OCI-LY7 (cell line): ENCODE data around the gene C2.
A peak's percentile ranks its signal among the peaks of the same experiment; 100 is the strongest.

Experiments used
- EZH2phosphoT487 ChIP-seq: fragments of 200-600 bp; sonication (generic); IDR thresholded peaks from 2 replicates; pipeline ENCODE4 v1.6.1; 2018; ENCODE audit warnings: low read depth, borderline replicate concordance, mild to moderate bottlenecking, mixed run types, antibody characterized with exemption, low read length, moderate library complexity, mixed read lengths
- TF ChIP-seq, protein P1 (sequence below): fragments of 200-600 bp; sonication (generic); conservative IDR thresholded peaks from 2 replicates; pipeline ENCODE4 v1.5.1; 2014; ENCODE audit warnings: mild to moderate bottlenecking, antibody characterized with exemption, low read length, moderate library complexity, mixed read lengths

DNA sequence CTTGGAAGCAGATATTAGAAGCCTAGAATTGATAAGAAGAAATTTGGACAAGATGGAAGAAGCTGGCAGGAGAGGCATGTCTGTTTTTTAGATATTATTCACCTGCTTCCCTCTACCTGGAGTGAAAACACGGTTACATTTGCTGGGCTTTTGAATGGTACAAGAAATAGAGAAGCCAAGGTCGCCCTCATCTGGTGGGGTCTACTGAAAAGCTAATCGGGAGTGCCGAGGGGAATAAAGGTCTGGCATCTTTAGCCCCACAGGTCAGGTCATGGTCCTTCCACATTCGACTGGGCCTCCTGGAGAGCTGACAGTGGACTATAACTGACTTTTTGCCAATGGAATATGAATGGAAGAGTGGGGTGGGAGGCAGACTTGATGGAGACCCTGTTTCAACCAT lies 4.6 kb upstream of the C2 start:
- TF ChIP-seq, protein P1, sequence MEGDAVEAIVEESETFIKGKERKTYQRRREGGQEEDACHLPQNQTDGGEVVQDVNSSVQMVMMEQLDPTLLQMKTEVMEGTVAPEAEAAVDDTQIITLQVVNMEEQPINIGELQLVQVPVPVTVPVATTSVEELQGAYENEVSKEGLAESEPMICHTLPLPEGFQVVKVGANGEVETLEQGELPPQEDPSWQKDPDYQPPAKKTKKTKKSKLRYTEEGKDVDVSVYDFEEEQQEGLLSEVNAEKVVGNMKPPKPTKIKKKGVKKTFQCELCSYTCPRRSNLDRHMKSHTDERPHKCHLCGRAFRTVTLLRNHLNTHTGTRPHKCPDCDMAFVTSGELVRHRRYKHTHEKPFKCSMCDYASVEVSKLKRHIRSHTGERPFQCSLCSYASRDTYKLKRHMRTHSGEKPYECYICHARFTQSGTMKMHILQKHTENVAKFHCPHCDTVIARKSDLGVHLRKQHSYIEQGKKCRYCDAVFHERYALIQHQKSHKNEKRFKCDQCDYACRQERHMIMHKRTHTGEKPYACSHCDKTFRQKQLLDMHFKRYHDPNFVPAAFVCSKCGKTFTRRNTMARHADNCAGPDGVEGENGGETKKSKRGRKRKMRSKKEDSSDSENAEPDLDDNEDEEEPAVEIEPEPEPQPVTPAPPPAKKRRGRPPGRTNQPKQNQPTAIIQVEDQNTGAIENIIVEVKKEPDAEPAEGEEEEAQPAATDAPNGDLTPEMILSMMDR, result peak; percentile 76
- TF ChIP-seq EZH2phosphoT487, result no peak
